ENCODE results near the gene DCC. TPM values are rescaled to one million over a fixed set of nuclear protein-coding genes. Genes with fewer than 3 reads are reported as not detected.

Gene DCC
- total RNA-seq, 1 experiment from 2014 or later, result 0.72 TPM

GRCh38 chr18:53442415-53442783, 1102.4 kb downstream of the DCC start:
- Mint-ChIP-seq H3K9me3 (peaks cover 13% of the 10 kb centered on the region; the same call in 1 of the 2 replicates), H3K27ac (no peak overlapping the region), H3K36me3 (no peaks in the 10 kb centered on the region), H3K27me3 (ENCODE audit: low read depth) (no peaks in the 10 kb centered on the region), H3K4me1 (no peaks in the 10 kb centered on the region), H3K4me3 (no peak overlapping the region)
- no peak for TF ChIP-seq OVOL2 (CRISPR knock-in tag; IDR thresholded peaks at IDR 0.05; ENCODE audit: borderline replicate concordance)
- TF ChIP-seq ATF2 (CRISPR knock-in tag; IDR thresholded peaks at IDR 0.05; ENCODE audit: borderline replicate concordance, low read depth), result no peak
- no peak for TF ChIP-seq ZNF423 (CRISPR knock-in tag; IDR thresholded peaks at IDR 0.05)
- TF ChIP-seq ERG (CRISPR knock-in tag; IDR thresholded peaks at IDR 0.05), result no peak
- TF ChIP-seq SOX15 (CRISPR knock-in tag; IDR thresholded peaks at IDR 0.05), result no peak
- TF ChIP-seq SMAD4 (CRISPR knock-in tag; IDR thresholded peaks at IDR 0.05), result no peak
- TF ChIP-seq MAX (CRISPR knock-in tag; IDR thresholded peaks at IDR 0.05), result no peak
- no peak for TF ChIP-seq ZBTB21 (CRISPR knock-in tag; IDR thresholded peaks at IDR 0.05; ENCODE audit: borderline replicate concordance)
- TF ChIP-seq ZNF232 (CRISPR knock-in tag; IDR thresholded peaks at IDR 0.05), result no peak
- no peak for TF ChIP-seq E2F1 (CRISPR knock-in tag; IDR thresholded peaks at IDR 0.05)
- TF ChIP-seq GRHL2 (CRISPR knock-in tag; IDR thresholded peaks at IDR 0.05; ENCODE audit: insufficient replicate concordance, severe bottlenecking), result no peak
- TF ChIP-seq FOXP1 (CRISPR knock-in tag; IDR thresholded peaks at IDR 0.05; ENCODE audit: borderline replicate concordance), result no peak
- ATAC-seq, result no peak
- no peak for DNase-seq (ENCODE audit: low spot score)
- POLR2A ChIA-PET, result no interaction called here
- CTCF ChIA-PET, result no interaction called here

- ATAC-seq (no peak), DNase-seq (ENCODE audit: low spot score) (no peak)
- ChIA-PET CTCF (no interaction called here), POLR2A (no interaction called here)
- no peaks in the 10 kb centered on the region for H3K36me3 Mint-ChIP-seq
- H3K9me3 Mint-ChIP-seq, result peaks cover 10% of the 10 kb centered on the region; the same call in 1 of the 2 replicates
- H3K4me1 Mint-ChIP-seq, result no peaks in the 10 kb centered on the region
- H3K27me3 Mint-ChIP-seq (ENCODE audit: low read depth), result no peaks in the 10 kb centered on the region
- no peak overlapping the region for H3K27ac Mint-ChIP-seq
- no peak overlapping the region for H3K4me3 Mint-ChIP-seq
- no peak for TF ChIP-seq FOXP1 (CRISPR knock-in tag; IDR thresholded peaks at IDR 0.05; ENCODE audit: borderline replicate concordance)
- TF ChIP-seq ZNF281 (CRISPR knock-in tag; IDR thresholded peaks at IDR 0.05), result no peak
- no peak for TF ChIP-seq ZNF138 (CRISPR knock-in tag; conservative IDR thresholded peaks at IDR 0.05)
- TF ChIP-seq FOXP4 (CRISPR knock-in tag; IDR thresholded peaks at IDR 0.05), result no peak
- no peak for TF ChIP-seq ATF1 (CRISPR knock-in tag; IDR thresholded peaks at IDR 0.05)
- TF ChIP-seq ARID4B (CRISPR knock-in tag; IDR thresholded peaks at IDR 0.05; ENCODE audit: borderline replicate concordance), result no peak
- TF ChIP-seq ZNF219 (CRISPR knock-in tag; IDR thresholded peaks at IDR 0.05; ENCODE audit: borderline replicate concordance), result no peak
- TF ChIP-seq OVOL2 (CRISPR knock-in tag; IDR thresholded peaks at IDR 0.05; ENCODE audit: borderline replicate concordance), result no peak
- no peak for TF ChIP-seq PRRX2 (CRISPR knock-in tag; IDR thresholded peaks at IDR 0.05)
- TF ChIP-seq E2F4 (CRISPR knock-in tag; IDR thresholded peaks at IDR 0.05; ENCODE audit: borderline replicate concordance, low read depth), result no peak
Observed at GRCh38 chr18:53443336-53443735, 1103.3 kb downstream of the DCC start.
